Endodermal cell (in vitro differentiated cells): ENCODE results near the gene SETDB2. TPM values are rescaled to one million over a fixed set of nuclear protein-coding genes. Genes with fewer than 3 reads are reported as not detected.

ENCODE experiments used
- DNase-seq: peaks from one replicate; pipeline ENCODE4 v3.0.0-alpha.2; 2017
- H3K27ac ChIP-seq: 2 replicates; pipeline ENCODE4 v1.5.1; 2013; ENCODE audit warnings: mild to moderate bottlenecking, low read depth, low read length, moderate library complexity
- H3K27me3 ChIP-seq: 2 replicates; pipeline ENCODE4 v1.6.1; 2013; ENCODE audit warnings: mild to moderate bottlenecking, low read length, moderate library complexity; ENCODE audit not compliant: insufficient read depth, control insufficient read depth, poor library complexity, severe bottlenecking
- H3K36me3 ChIP-seq: 2 replicates; pipeline ENCODE4 v1.7.0; 2013; ENCODE audit warnings: mild to moderate bottlenecking, low read length, moderate library complexity; ENCODE audit not compliant: control insufficient read depth, insufficient read depth
- H3K4me1 ChIP-seq: one replicate; pipeline ENCODE4 v1.7.0; 2013; ENCODE audit warnings: low read length; ENCODE audit not compliant: control insufficient read depth, insufficient read depth
- H3K4me3 ChIP-seq: 2 replicates; pipeline ENCODE4 v1.5.1; 2013; ENCODE audit warnings: mild to moderate bottlenecking, low read length, moderate library complexity
- H3K9ac ChIP-seq: 2 replicates; pipeline ENCODE4 v1.6.1; 2013; ENCODE audit warnings: mild to moderate bottlenecking, low read length, moderate library complexity; ENCODE audit not compliant: poor library complexity, severe bottlenecking; ENCODE audit errors: extremely low read depth
- H3K9me3 ChIP-seq: 2 replicates; pipeline ENCODE4 v1.6.1; 2013; ENCODE audit warnings: mild to moderate bottlenecking, low read length, moderate library complexity; ENCODE audit not compliant: control insufficient read depth
- H3K27ac Mint-ChIP-seq: 2 replicates; pipeline ENCODE4 v1.8.0; 2020; ENCODE audit warnings: mixed read lengths
- H3K27me3 Mint-ChIP-seq: 2 replicates; pipeline ENCODE4 v1.8.0; 2021; ENCODE audit warnings: mild to moderate bottlenecking, mixed read lengths; ENCODE audit not compliant: insufficient read depth
- H3K36me3 Mint-ChIP-seq: 2 replicates; pipeline ENCODE4 v1.8.0; 2020; ENCODE audit warnings: low read depth, mixed read lengths
- H3K4me1 Mint-ChIP-seq: 2 replicates; pipeline ENCODE4 v1.8.0; 2020; ENCODE audit warnings: mixed read lengths
- H3K4me3 Mint-ChIP-seq: 2 replicates; pipeline ENCODE4 v1.8.0; 2020; ENCODE audit warnings: mild to moderate bottlenecking, moderate library complexity, mixed read lengths
- H3K9me3 Mint-ChIP-seq: 2 replicates; pipeline ENCODE4 v1.8.0; 2020; ENCODE audit warnings: mild to moderate bottlenecking, mixed read lengths
- WGBS, 2 experiments: methylation state at CpG; one replicate each; pipeline versions ENCODE4 v1.1.5 to v1.1.7; 2013; ENCODE audit warnings: missing lambda C conversion rate in 2 of 2, mixed read lengths in 1 of 2; ENCODE audit not compliant: insufficient coverage in 1 of 2, insufficient read length in 1 of 2; 5-methylcytosine and 5-hydroxymethylcytosine counted together
- total RNA-seq, 2 donors: library from RNA; stranded (reverse); fragmentation: NEBNext Ultra II Directional in 1 of 2; extraction: Animal tissue kit (Norgen Biotek cat#: 25700) in 1 of 2; gene quantifications; 2 replicates in 1 of 2; 3 replicates in 1 of 2; pipeline ENCODE4 v1.2.1, GENCODE V29; 2021
- TF ChIP-seq, protein P1 (sequence below): fragments of 200-600 bp; sonication (generic); conservative IDR thresholded peaks from 2 replicates; pipeline ENCODE4 v1.5.0; 2021; ENCODE audit warnings: antibody characterized with exemption, mild to moderate bottlenecking

SETDB2 gene
- total RNA-seq, 2 donors from 2014 or later, result 7.8 to 9.5 TPM

GRCh38 chr13:49453465-49453864 lies 9.4 kb downstream of the SETDB2 start:
- no peak overlapping the region for H3K4me3 Mint-ChIP-seq
- no peaks in the 10 kb centered on the region for H3K4me1 Mint-ChIP-seq
- no peak overlapping the region for H3K27ac Mint-ChIP-seq
- H3K4me3 ChIP-seq, result no peak overlapping the region
- H3K4me1 ChIP-seq, result no peaks in the 10 kb centered on the region
- H3K9me3 Mint-ChIP-seq, result no peaks in the 10 kb centered on the region
- H3K27me3 ChIP-seq, result no peaks in the 10 kb centered on the region
- peaks cover 9% of the 10 kb centered on the region for H3K36me3 Mint-ChIP-seq
- H3K27me3 Mint-ChIP-seq, result no peaks in the 10 kb centered on the region
- H3K27ac ChIP-seq, result no peak overlapping the region
- H3K9ac ChIP-seq, result no peak overlapping the region
- H3K9me3 ChIP-seq, result no peaks in the 10 kb centered on the region
- TF ChIP-seq, protein P1, sequence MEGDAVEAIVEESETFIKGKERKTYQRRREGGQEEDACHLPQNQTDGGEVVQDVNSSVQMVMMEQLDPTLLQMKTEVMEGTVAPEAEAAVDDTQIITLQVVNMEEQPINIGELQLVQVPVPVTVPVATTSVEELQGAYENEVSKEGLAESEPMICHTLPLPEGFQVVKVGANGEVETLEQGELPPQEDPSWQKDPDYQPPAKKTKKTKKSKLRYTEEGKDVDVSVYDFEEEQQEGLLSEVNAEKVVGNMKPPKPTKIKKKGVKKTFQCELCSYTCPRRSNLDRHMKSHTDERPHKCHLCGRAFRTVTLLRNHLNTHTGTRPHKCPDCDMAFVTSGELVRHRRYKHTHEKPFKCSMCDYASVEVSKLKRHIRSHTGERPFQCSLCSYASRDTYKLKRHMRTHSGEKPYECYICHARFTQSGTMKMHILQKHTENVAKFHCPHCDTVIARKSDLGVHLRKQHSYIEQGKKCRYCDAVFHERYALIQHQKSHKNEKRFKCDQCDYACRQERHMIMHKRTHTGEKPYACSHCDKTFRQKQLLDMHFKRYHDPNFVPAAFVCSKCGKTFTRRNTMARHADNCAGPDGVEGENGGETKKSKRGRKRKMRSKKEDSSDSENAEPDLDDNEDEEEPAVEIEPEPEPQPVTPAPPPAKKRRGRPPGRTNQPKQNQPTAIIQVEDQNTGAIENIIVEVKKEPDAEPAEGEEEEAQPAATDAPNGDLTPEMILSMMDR, result no peak
- WGBS, 2 experiments, result 93 to 97% methylated on average over 4 to 7 of the region's 7 CpGs
- no peaks in the 10 kb centered on the region for H3K36me3 ChIP-seq
- no peak for DNase-seq

- H3K9me3 ChIP-seq, result no peaks in the 10 kb centered on the region
- H3K4me3 ChIP-seq, result no peak overlapping the region
- no peak overlapping the region for H3K9ac ChIP-seq
- no peaks in the 10 kb centered on the region for H3K9me3 Mint-ChIP-seq
- no peak overlapping the region for H3K27ac ChIP-seq
- H3K36me3 Mint-ChIP-seq, result peaks cover 8% of the 10 kb centered on the region
- no peak overlapping the region for H3K4me3 Mint-ChIP-seq
- no peaks in the 10 kb centered on the region for H3K36me3 ChIP-seq
- no peak overlapping the region for H3K27ac Mint-ChIP-seq
- no peak for DNase-seq
- TF ChIP-seq, protein P1, result no peak
- no peaks in the 10 kb centered on the region for H3K4me1 Mint-ChIP-seq
- no peaks in the 10 kb centered on the region for H3K4me1 ChIP-seq
- H3K27me3 ChIP-seq, result no peaks in the 10 kb centered on the region
- WGBS, 2 experiments, result 95% methylated on average over 2 of the region's 4 CpGs; no CpG with 5 or more reads in 1 of the 2 experiments
- no peaks in the 10 kb centered on the region for H3K27me3 Mint-ChIP-seq
These were observed 10.4 kb downstream of the SETDB2 start for GRCh38 chr13:49454388-49455006.

DNA sequence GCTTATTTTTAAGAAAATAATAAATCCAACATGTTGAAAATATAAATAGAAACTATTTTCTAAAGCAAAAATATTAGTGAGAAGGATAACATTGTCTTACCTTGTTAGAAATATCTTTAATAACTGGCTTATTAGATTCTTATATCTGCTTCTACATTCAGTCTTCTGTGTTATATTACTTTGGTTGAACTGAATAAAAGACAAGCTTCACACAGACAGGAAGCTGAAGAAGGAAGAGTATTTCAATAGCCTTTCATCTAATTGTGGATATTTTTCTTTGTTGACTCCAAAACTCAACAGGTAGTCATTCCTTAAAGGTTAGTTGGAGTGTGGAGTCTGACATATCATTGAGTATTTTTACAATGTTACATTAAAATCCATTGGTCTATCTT lies 10.9 kb downstream of the SETDB2 start:
- Mint-ChIP-seq H3K9me3 (no peaks in the 10 kb centered on the region), H3K4me1 (no peaks in the 10 kb centered on the region), H3K27me3 (no peaks in the 10 kb centered on the region), H3K36me3 (peaks cover 8% of the 10 kb centered on the region), H3K4me3 (no peak overlapping the region), H3K27ac (no peak overlapping the region)
- H3K4me1 ChIP-seq, result no peaks in the 10 kb centered on the region
- H3K27ac ChIP-seq, result no peak overlapping the region
- no peak overlapping the region for H3K4me3 ChIP-seq
- TF ChIP-seq, protein P1, result no peak
- H3K9me3 ChIP-seq, result peaks cover 2% of the 10 kb centered on the region
- peaks cover 2% of the 10 kb centered on the region for H3K36me3 ChIP-seq
- H3K9ac ChIP-seq, result no peak overlapping the region
- no peak for DNase-seq
- no peaks in the 10 kb centered on the region for H3K27me3 ChIP-seq
